ENCODE data around the gene GFER.
A peak's percentile ranks its signal among the peaks of the same experiment; 100 is the strongest.
"Not testable (repeated sequence)": the region's sequence is repeated elsewhere in the genome, so short reads cannot be mapped to it uniquely, and the experiment has no call there.

GFER gene

DNA sequence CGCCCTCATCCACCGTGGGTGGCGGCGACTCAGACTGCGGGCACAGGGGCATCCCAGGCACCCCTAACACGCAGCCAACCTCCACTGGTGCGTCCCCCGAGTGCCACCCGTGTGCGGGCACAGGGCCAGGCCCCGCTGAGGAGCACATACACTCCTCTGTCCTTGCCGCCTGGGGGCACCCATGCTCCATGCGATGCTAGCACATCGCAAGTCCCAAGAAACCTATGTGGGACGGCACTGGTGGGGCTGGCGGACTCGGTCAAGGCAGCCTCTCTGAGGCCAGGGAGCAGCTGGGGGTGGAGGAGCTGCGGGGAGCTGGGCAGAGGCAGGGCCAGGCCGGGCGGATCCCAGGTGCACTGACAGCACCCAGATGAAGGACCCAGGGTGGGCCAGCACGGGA is 21.7 kb downstream of the GFER start:
- DNase-seq (ENCODE audit: low read depth): no peak

DNA sequence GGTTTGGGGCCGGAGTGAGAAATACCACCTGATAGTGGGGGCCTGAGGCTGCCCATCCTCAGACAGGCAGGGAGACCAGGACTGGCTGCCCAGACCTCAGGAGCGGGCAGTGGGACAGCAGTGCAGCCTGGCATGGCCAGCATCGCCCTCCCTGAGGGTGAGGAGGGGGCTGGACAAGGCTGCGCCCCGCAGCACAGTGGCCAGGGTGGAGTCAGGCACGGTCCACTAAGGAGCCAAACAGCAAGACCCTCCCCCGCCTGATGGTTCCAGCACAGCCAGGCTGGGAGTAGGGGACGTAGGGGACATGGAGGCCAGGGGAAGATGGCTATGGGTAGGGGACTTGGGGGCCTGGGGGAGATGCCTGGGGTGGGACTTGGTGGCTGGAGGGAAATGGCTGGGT is 22.3 kb downstream of the GFER start:
- DNase-seq (ENCODE audit: low read depth): no peak

DNA sequence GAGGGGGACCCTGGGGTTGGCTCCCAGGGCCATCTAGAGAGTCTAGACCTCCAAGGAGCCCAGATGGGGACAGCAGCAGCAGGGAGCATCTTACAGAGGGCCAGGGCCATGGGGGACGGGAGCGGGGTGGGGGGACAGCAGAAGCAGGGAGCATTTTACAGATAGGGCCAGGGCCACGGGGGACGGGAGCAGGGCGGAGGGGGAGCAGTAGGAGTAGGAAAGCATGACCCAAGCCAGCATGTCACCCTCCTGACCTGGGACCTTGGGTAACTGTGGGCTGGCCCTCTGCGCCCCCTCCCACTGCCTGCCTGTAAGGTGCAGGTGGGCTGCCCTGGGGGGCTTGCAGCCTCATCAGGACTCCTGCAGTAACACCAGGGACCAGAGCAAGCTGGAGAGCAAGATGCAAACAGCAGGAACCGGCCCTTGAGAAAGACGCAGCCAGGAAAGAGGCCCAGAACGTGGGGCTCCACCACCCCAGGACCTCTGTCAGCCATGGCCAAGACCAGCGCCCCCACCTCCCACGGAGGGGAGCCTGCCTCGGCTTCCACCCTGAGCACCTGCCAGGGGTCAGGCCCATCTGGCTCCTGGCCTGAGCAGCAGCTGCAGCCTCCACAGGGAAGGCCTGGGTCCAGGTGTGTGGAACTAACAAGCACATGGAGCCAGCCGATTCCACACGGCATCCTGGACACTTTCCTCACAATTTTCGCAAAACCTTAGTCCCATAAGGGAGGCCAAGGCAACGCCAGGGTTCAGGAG is 23.3 kb downstream of the GFER start:
- DNase-seq (ENCODE audit: low read depth): no peak

DNA sequence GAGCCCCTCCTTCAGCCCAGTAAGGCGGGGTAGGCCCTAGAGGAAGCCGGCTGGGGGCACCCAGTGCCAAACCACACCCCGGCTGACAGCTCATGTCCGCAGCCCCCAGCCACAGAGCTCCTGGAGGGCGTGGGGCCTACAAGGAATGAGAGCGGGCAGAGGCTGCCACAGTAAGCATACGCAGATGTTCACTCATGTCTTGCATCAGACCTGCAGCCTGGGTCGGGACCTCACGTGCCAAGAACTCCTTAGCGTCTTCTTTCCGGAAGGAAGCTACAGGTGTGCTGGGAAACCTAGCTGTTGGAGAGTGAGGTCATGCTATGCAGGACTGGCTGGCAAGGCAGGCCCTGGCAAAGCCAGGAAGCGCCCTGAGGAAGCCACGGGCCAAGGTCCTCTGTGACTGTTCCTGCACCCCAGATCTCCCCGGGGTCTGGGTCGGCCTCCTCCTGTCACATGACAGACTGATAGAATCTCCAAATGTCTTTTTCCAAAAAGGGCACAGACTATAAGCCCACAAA is 24.1 kb downstream of the GFER start:
- peak; percentile 57 for DNase-seq (ENCODE audit: low read depth)

DNA sequence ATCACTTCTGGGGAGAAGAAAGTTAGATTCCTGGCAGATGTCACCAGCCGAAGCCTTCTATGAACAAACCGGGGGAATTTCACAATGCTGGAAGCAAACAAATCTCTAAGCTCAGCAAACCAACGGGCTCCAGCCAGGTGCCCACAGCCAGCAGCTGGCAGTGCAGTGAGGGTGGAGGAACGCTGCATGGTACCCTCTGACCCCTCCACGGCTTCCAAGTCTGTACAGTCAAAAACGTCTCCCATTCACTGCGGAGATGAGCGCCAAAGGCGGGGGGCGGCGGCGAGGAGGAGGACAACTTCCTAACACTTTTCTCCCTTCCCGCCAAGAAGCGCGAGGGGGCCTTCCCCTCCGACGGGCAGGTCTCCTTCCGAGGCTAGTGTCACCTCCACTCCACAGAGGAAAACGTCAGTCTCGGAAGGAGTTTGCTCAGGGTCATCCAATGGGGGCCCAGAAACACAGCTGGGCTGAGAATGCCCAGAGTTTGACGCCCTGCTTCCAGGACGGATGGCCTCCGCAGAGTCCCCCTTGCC is 24.7 kb downstream of the GFER start:
- DNase-seq (ENCODE audit: low read depth): peak; percentile 70

DNA sequence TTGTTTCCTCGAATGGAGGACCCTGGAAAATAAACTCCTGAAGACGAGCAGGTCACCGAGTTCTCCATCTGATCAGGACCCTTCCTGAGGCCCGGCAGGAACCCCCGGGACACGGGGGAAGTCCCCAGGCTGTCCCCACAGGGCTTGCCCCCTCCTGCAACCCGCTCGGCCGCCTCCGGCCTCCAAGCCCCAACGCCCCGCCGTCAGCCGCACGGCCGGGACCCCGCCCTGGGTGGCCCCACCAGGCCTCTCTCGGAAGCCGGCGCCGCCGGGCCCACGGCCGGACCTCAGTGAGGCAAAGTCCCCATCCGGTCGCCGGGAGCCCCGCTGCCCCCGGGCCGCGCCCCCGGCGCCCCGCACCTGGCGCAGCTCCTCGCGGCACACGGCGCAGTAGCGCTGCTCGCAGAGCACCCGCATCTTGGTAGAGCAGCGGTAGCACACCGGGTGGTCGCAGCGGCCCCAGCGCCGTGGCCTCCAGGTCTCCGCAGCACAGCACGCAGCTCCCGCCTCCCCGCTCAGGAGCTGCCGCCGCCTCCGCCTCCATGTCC is 25.2 kb downstream of the GFER start:
- DNase-seq (ENCODE audit: low read depth): no peak

DNA sequence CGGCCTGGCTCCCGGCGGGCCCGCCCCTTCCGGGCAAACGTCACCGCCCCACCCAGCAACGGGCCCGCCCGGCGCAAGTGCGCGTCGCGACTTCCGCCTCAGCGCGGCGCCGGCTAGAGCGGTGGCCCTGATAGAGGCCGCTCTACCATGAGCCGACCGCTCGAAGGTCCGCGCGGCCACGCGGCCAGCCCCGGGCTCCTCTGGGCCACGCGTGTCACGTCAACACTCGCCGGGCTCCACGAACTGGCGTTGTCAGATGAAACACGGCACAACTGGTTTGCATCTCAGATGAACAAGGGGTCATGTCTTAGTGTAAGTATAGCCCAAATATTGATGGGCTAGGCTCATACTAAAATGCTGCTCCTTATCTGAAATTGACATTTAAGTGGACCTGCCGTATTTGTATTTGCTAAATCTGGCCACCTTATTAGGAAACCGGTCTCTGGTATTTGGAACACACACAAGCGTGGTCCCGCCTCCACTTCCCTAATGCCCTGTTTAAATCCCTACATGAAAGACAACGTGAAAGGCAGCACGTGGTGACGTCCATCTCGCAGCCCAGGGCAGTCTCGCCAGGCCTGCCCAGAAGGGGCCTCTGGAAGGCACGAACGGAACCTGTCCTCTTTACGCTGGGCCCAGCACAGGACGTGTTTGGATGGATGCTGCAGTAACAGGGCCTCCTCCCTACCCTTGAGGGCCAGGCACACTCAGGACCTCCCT is 26.0 kb downstream of the GFER start, which contains the start of gene ZNF598:
Gene ZNF598 (minus strand): TSS at position 31 of the 720 bp plus-strand sequence.
- peak; percentile 84 for DNase-seq (ENCODE audit: low read depth)

DNA sequence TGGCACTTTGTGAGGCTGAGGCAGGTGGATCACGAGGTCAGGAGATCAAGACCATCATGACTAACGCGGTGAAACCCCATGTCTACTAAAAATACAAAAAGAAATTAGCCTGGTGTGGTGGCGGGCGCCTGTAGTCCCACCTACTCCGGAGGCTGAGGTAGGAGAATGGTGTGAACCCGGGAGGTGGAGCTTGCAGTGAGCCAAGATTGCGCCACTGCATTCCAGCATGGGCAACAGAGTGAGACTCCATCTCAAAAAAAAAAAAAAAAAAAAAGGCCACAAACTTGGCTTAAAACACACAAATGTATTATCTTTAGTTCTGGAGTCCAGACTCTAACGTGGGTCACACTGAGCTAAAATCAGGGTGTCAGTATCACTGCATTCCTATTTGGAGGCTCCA is 27.7 kb downstream of the GFER start:
- DNase-seq (ENCODE audit: low read depth): not testable (repeated sequence)

DNA sequence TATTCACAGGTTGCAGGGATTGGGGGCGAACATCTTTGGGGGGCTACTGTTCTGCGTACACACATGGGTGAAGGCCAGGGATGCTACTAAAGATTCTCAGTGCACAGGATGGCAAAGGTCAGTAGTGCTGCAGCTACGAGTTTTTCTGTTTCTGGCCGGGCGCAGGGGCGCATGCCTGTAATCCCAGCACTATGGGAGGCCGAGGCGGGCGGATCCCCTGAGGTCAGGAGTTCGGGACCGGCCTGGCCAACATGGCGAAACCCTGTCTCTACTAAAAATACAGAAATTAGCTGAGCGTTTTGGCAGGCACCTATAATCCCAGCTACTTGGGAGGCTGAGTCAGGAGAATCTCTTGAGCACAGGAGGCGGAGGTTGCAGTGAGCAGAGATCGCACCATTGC is 29.5 kb downstream of the GFER start:
- DNase-seq (ENCODE audit: low read depth): no peak

DNA sequence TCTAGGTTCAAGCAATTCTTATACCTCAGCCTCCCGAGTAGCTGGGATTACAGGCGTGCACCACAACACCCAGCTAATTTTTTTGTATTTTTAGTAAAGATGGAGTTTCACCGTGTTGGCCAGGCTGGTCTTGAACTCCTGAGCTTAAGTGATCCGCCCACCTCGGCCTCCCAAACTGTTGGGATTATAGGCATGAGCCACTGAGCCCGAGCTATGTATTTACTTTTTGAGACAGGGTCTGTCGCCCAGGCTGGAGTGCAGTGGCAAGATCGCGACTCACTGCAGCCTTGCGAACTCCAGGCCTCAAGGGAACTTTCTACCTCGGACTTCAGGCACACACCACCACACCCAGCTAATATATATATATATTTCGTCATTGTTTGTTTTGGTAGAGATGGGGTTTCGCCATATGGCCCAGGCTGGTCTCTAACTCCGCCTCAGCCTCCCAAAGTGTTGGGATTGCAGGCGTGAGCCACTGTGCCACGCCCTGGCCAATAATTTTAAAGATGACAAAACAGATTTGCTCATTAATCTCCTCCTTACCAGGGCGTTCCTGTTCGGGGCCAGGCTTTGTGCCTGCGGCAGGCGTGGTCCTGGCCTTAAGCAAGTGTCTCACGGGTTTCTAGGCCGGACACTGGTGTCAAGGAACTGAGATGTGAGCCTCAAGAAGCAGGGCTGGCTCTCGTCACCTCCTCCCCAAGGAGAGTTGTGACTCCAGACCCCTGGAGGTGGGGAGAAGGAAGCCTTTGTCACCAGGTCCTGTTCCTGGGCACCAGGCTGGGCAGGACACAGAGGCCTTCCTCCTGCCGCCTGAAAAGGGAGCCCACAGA is 31.3 kb downstream of the GFER start:
- peak; percentile 60 for DNase-seq (ENCODE audit: low read depth)

DNA sequence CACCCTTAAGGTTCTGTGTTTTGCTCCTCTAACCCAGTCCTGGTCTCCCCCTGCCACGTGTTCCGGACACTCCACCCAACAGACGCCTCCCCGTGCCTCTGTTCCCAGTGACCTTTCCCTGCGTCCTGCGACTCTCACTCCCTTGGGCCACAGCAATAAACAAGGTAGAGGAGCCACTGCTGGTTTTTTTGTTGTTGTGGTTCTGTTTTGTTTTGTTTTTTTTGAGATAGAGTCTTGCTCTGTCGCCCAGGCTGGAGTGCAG is 31.9 kb downstream of the GFER start:
- no peak for DNase-seq (ENCODE audit: low read depth)

DNA sequence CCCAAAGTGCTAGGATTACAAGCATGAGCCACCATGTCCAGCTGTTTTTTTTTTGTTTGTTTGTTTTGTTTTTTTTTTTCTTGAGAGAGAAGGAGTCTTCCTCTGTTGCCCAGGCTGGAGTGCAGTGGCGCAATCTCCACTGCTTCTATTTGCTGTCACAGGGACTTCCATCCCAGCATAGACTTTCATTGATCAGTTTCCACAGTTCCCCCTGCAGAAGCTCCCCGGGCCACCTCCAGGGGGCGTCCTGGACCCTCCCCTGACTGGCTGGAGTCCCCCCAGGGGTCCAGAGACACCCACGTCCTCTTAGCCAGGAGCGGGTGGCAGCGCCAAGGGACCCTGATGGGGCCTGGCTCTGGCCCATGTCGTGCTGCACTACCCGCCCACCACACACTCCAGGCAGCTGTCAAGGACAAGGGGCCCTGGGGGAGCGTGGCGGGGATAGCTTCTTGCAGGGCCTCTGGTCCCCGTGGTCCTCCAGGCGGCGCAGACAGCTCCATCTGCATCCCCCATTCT is 32.5 kb downstream of the GFER start:
- no peak for DNase-seq (ENCODE audit: low read depth)

DNA sequence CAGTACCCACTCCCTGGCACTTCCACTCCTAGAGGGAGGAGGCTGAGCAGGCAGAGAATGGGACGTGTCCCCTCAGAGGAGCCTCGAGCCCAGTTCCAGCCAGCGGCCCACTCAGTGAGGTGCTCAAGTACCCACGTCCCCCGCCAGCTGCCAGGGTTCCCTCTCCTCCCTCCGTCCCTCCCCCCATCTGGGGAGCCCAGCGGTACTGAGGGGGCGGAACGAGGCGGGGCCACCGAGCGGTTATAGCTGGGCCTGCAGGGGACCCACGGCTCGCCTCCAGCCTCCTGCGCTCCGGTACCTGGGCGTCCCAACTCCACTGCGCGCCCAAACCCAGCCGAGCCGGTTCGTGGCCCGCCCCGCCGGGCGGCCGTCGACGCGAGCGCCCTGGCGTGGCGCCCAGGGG is 35.5 kb downstream of the GFER start, which contains the start of gene NPW:
Gene NPW (plus strand): TSS at position 268 of the 403 bp plus-strand sequence.
- no peak for DNase-seq (ENCODE audit: low read depth)

DNA sequence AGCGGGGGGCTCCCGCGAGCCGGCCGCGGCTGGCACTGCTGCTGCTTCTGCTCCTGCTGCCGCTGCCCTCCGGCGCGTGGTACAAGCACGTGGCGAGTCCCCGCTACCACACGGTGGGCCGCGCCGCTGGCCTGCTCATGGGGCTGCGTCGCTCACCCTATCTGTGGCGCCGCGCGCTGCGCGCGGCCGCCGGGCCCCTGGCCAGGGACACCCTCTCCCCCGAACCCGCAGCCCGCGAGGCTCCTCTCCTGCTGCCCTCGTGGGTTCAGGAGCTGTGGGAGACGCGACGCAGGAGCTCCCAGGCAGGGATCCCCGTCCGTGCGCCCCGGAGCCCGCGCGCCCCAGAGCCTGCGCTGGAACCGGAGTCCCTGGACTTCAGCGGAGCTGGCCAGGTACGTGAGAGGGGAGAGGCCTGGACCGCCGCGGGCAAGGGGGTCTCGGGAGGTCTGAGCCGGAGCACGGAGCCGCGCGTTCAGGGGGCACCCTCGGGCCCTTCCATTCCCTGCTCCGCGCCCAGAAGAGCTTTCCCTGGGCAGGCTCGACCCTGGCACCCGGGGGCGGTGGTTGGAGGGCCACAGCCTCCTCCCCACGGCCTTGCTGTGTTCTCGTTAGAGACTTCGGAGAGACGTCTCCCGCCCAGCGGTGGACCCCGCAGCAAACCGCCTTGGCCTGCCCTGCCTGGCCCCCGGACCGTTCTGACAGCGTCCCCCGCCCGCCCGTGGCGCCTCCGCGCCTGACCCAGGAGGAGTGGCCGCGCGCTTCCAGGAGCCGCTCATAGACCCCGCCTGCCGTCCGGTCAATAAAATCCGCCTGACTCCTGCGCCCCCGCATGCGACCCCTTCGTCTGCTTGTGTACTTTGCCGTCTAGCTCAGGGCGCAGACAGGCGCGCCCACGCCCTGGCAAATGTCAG is 36.2 kb downstream of the GFER start:
- DNase-seq (ENCODE audit: low read depth): no peak

DNA sequence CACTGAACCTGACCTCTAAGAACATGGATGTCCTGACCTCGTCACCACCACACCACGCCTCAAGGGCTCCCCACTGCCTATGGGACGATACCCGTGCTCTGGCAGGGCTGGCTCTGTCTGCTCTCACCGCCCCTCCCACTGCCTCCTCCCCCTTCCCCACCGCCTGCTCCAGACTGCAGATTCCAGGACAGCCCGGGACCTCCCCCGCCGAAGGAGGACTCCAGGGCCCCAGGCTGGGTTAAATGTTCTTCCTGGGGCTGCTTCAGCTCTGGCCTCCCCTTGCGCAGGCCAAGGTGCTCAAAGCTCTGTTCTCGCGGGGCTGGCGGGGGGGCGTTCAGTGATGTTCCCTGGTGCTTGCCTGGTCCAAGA is 38.7 kb downstream of the GFER start:
- peak; percentile 45 for DNase-seq (ENCODE audit: low read depth)

DNA sequence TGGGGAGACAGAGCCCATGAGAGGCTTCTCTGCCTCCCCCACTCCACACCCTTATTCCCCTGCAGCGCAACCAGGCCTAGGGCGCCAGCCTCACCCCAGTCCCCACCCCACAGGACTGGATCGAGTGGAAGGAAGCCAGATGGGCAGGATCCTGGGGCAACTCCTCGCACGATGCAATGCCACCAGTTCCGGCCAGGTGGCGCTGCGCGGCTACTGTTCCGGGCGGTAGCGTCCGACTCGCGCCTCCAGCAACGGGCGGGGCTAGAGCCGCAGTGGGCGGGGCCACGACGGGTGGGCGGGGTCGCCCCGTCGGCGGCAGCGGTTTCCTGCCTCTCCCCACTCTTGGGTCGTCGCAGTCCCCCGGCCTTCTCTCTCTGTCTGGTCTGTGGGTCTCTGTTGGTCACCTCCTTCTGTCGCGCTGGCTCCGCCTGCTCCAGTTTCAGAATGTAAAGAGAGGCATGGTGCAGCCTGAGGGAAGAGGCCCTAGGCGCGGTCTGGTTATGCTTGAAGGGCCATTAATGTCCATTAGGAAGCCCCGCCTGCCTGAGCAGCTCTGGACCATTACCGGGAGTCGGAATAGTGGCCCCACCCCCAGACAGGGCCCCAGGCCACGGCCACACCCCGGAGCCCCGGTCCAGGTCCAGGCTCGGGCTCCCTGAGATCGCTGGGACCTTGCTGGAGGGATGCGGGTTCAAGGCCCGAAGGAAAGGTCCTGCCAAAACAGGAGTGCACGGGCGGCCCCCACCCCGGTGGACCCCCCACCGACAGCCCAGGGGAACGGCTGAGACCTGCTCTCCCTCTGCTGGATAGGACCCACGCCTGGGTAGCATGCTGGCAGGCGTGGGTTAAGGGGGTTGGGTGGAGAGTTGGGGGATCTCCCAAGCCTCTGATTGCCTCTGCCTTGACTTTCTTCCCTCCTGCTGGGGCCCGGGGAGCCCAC is 39.4 kb downstream of the GFER start:
- DNase-seq (ENCODE audit: low read depth): peak; percentile 76

DNA sequence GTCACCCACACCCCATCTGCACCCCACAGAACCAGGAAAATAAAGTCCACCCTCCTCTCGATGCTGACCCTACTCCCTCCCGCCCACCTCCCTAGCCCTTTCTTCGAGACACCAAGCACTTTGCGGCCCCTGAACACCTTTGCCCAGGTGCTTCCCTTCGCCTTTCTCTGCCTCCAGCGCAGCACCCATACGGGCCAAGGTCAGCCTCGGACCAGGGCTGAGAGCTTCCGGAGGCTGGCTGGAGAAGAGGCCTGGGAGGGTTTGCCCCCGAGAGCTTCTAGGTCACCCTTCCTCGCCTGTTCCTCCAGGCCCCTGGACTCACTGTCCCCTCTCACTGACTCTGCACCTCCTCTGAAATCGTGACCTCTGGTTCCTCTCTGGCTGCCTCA is 40.0 kb downstream of the GFER start:
- no peak for DNase-seq (ENCODE audit: low read depth)

DNA sequence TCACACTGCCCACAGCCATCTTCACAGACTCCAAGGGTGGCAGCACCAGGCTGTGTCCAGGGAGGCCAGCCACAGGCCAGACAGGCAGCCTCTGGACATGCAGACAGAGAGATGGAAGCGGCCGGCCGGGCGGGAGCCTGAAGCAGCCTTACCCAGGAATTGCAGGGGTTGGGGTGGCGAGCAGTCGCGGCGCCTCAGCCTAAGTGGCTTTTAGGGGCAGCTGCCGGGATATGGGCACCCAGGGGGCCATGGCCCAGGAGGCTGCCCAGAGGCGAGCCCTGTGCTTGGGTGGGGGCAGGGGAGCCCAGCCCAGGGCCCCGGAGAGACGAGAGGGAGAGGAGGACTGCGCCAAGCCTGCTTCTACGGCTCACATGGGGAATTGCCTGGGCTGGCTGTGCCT is 41.3 kb downstream of the GFER start:
- DNase-seq (ENCODE audit: low read depth): no peak

DNA sequence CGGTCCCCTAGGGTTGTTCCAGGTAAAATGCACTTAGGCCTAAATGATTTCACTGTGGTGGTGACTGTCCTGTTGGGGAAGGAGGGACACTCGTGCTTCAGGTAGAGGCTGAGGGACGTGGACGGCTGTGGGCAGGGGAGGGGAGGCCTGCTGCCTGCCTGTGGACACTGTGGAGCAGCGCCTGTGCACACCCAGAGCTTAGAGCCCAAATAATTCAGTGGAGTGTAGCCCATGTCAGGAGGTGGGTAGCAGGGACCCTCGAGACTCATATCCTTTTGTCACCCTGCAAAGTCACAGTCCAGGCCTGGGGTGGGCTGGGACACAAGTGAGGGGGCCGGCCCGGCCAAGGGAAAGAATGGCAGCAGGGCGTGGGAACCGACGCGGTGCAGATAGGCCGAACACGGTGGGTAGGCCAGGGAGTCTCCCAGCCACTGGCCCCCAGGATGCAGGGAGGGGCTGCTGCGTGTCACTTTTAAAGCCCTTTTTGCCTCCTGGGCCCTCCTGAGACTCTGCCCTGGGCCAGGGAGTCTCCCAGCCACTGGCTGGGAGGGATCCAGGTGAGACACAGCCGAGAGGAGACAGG is 42.0 kb downstream of the GFER start:
- no peak for DNase-seq (ENCODE audit: low read depth)

Data from iris pigment epithelial cell (primary cell).